NCI-H2081 (cell line): ENCODE data around the gene CBFA2T3.

Source experiments
- DNase-seq, 2 experiments: peaks; one replicate each; lab custom pipeline; 2025; lab: John Stamatoyannopoulos, UW

Gene CBFA2T3

DNA sequence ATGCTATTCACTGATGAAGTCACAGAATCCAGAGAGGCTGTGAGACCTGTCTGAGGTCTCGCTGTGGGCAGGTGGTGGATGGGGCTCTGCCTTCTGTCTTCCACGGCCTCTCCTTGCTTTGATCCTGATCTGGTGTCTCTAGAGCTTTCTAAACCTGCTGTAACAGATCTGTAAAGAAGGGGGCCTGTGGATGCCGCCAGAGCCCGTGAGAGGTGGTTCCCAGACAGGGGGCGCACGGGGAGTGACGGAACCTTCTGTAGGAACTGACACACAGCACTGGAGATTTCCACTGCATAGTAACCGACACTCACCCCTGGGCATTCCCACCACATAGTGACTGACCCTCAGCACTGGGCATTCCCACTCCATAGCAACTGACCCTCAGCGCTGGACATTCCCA lies 16.0 kb downstream of the CBFA2T3 start:
- no peak for DNase-seq

- DNase-seq: no peak
Measured at GRCh38 chr16:88960516-88960915, 16.5 kb downstream of the CBFA2T3 start.

- DNase-seq: no peak
Measured at GRCh38 chr16:88959022-88959421, 18.0 kb downstream of the CBFA2T3 start.

DNA sequence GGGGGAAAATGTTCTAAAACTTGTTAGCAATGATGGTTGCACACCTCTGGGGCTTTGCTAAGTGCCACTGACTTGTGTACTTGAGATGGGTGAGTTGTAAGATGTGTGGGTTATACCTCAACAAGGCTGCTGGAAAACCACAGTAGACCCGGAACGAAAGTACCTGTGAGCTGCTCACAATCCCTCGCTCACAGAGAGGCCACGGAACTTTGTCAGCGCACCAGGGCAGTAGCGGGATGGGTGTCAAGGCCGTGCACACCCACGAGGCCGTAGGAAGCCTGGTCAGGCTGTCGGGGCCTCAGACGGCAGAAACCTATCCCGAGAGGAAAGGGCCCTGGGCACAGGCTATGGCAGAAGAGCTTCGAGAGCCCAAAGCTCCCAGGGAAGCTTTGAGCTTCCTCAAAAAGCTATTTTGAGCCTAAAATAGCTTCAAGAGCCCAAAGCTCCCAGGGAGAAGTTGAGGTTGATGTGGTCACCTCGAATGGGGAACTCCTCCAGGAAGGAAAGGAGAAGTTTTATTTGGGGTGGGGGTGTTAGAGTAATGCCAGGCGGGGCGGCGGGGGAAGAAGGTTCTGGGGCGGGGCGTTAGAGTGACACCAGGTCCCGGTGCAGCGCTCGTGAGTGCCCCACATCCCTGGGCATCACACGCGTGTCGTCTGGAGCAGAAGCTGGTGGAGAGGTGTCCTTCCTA lies 19.0 kb downstream of the CBFA2T3 start:
- no peak for DNase-seq

DNA sequence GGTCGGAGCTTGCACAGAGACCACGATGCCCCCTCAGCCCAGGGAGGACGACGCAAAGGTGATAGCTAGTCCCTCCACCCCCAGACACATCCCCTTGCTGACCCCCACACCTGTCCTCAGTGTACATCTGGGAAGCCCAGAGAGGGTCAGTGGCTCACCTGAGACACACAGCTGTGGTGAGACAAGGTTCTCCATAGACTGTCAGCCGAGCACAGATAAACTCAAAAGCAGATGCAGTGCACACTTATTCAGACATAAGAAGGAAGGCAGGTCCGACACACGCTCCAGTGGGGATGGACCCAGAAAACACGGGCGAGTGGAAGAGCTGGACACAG lies 19.6 kb downstream of the CBFA2T3 start:
- no peak for DNase-seq

DNA sequence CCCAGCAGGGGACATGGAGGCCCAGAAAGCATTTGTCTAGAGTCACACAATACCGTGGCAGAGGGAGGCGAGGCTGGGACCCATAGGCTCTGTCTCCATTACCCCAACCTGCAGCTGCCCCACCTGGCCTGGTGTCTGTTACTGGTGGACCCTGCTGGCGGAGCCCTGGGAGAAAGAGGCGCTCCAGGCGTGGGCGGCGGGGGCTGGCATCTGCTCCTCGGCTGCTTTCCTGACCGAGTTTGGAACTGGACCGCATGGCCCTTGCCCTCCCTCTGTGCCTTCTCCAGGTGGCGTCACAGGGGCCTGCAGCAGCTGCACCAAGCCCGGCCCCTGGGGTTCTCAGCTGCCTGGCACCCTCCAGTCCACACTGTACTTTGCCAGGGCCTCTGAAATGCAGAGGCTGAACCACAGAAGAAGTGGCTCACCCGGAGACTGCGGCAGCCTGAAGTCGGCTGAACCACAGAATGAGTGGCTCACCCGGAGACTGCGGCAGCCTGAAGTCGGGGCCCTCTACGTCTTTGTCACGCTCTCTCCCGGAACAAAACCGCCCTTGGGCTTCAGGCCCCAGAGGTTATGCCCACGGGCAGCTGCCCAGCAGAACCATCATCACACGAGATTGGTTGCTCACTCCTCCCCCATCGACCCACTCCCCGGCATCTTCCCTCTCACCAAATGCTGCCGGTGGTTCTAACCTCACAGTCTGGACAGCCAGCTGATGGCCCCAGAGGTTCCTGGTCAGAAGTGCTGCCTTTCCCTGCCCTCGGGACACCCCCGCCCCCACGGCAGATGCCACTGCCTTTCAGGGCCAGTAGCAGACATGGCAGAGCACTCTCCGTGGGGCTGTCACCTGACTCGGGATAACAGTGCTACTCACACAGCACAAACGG lies 20.2 kb downstream of the CBFA2T3 start:
- DNase-seq: no peak

DNA sequence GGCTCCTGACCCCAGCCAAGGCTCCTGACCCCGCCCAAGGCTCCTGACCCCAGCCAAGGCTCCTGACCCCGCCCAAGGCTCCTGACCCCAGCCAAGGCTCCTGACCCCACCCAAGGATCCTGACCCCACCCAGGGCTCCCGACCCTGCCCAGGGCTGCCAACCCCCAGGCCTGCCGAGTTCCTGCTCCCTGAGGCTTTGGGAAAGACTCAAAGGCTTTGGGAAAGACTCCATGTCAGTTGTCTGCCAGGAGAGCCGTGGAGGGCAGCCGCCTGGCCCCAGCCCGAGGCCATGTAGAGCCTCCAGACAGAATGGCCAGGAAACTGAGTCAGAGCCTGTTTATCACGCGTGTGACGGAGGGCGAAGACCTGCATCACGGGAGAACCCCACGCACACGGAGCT lies 21.1 kb downstream of the CBFA2T3 start:
- no peak for DNase-seq

- no peak for DNase-seq
Measured at GRCh38 chr16:88953003-88953690, 23.9 kb downstream of the CBFA2T3 start.

- no peak for DNase-seq
Measured at GRCh38 chr16:88951989-88952388, 25.0 kb downstream of the CBFA2T3 start.

- no peak for DNase-seq
Measured at GRCh38 chr16:88951501-88951900, 25.5 kb downstream of the CBFA2T3 start.

GRCh38 chr16:88948781-88949490 lies 28.1 kb downstream of the CBFA2T3 start:
- DNase-seq: no peak

GRCh38 chr16:88945473-88945872 lies 31.5 kb downstream of the CBFA2T3 start:
- DNase-seq: no peak

GRCh38 chr16:88943741-88944140 lies 33.3 kb downstream of the CBFA2T3 start:
- no peak for DNase-seq

DNA sequence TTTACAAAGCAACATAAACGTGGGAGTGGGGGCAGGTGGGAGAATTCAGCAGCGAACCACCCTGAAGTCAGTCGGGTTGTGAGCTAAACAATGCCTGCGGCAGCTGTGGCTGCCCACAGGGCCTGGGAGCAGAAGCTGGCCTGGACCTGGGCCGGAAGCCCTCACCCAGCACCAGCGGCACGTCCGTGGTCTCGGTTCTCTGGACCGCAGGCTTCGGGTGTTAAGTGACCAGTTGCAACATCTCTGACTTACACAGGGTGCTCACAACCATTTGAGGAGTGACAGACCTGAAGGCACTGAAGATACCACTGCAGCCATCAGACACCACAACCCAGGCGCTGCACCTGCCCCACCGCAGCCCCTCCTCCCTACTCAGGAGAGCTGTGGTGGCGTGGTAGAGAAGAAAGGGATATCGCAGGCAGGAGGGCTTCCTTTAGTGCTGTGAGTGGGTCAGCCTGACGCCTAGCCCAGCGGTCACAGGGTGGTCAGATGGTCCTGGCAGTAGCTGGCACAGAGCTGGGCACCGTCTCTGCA lies 33.8 kb downstream of the CBFA2T3 start:
- no peak for DNase-seq

GRCh38 chr16:88941913-88942909 lies 34.8 kb downstream of the CBFA2T3 start:
- DNase-seq: peak in 1 of 2 experiments; percentile 41

DNA sequence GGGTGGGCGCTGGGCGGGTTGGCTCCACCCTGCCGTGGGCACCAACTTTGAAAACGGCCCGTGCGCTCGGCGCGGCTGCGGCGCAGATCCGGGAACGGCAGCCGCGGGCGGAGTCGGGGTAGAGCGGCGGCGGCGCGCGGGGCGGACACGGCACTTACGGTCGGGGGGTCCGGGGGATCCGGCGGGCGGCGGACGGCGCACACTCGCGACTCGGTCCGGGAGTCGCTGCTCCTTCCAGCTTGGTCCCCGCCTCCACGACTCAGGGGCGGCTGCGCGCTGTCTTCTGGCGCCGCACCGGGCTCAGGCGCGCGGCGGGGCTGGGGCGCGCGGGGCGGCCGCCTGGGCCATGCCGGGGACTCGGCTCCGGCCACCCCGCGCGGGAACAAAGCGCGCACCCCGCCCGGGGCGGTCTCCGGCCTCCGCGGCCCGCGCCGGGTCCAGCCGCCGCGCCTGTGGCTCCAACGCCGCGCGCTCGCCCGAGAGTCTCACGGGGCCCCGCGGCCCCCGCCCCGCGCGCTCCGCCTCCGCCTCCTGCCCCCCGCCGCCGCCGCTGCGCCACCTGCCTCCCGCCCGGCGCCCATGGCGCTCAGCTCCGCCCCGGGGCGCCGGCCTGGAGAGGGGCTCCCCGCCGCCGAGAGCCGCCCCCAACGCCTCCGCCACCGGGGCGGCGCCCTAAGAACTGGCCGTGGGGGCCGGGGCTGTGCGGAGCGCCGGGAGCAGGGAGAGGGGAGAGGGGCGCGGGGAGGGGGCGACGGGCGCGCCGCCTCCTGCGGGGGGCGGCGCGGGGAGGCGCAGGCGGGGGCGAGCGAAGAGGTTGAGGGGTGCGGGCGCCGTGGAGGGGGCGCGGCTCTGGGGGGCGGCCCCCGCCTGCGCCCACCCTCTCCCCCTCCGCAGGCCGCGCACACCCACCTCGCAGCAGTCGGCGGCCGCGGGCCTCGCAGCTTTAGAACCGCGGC lies 35.9 kb downstream of the CBFA2T3 start:
- DNase-seq: peak in 1 of 2 experiments; percentile 17

DNA sequence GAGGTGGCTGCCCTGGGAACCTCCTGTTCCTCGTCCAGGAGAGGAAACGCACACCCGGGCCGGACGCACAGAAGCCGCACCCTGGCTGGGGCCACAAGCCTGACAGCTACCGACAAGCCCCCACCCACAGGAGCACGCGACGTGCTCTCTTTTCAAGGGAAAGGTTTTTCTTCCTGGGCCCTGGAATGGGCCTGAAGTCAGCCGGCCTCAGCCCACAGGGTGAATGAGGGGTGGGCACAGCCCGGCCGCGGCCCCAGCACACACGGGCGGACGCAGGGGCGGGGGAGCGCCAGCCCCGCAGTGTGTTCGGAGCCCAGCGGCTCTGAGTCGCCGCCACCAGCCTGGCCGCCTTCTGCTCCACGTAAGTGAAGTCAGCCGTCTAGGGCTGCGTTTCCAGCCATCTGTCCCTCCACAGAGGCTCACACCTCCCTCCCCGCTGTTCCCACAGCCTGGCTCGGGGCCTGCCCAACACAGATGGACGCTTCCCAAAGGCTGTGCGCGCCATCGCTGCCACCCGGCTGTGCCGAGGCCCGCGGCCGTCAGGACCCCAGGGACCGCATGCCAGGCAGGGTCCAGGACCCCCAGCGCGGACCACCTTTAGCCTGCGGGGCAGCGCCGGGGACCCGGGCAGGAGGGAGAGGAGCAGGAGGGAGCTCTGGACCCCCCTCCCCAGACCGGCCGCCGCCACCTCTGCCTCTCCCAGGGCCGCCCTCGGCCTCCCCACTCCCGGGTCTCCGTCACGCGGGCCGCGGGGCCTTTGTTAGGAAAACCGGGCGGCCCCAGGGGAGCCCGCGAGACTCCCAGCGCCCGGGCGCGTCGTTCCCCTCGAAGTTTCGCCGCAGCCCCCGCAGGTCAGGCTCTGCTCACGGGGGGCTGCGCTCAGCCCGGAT lies 36.8 kb downstream of the CBFA2T3 start:
- peak in 1 of 2 experiments; percentile 19 for DNase-seq

- no peak for DNase-seq
Measured at GRCh38 chr16:88939245-88939971, 37.6 kb downstream of the CBFA2T3 start.
